ENCODE data around the gene PTPN4. TPM values are rescaled to one million over a fixed set of nuclear protein-coding genes. Genes with fewer than 3 reads are reported as not detected.

The PTPN4 gene
- total RNA-seq, 2 donors from 2014 or later = 12.2 to 21.1 TPM

DNA sequence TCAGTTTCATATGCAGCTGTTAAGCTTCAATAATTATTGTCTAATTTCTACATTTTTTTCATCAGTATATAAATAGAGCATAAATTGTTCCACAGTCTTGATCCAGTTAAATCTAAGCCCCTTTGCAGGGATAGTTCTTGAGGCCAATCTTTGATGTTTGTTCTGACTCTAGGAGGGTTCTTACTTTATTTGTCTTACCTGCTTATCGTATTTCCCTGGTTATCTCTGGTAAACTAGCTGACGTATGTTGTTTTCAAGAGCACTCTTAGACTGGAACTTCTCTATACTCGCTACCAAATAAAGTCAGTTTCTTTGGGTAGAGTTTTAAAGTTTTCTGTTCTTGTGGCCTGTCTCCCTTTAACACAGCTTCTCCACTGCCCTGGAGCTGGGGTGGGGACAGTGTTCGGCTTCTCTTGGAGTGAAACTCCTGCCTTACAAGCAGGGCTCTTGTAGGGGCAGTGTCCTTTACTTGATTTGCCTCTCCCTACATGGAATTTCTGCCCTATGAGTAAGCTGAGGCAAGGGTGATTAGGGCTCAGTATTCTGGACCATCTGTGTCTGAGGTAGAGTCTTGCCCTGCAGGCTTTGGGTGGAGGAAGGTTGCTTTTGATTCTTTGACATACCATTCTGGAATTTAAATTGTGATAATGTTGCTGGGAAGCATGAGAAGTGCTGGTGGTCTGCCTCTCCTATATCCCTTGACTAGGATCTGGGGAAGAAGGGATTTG, 90.3 kb downstream of the PTPN4 start:
- ATAC-seq (no peak), DNase-seq (no peak)
- peaks cover 0 to 14% (median 0%) of the 10 kb centered on the region in 3 donors for H3K9me3 ChIP-seq
- no peaks in the 10 kb centered on the region for H3K36me3 ChIP-seq (replicated peaks in 1 of 2; ENCODE audit: insufficient read depth in 1 of 2, low read depth in 2 of 2)
- no peak for TF ChIP-seq POLR2A (IDR thresholded peaks at IDR 0.05)
- TF ChIP-seq, protein P1, sequence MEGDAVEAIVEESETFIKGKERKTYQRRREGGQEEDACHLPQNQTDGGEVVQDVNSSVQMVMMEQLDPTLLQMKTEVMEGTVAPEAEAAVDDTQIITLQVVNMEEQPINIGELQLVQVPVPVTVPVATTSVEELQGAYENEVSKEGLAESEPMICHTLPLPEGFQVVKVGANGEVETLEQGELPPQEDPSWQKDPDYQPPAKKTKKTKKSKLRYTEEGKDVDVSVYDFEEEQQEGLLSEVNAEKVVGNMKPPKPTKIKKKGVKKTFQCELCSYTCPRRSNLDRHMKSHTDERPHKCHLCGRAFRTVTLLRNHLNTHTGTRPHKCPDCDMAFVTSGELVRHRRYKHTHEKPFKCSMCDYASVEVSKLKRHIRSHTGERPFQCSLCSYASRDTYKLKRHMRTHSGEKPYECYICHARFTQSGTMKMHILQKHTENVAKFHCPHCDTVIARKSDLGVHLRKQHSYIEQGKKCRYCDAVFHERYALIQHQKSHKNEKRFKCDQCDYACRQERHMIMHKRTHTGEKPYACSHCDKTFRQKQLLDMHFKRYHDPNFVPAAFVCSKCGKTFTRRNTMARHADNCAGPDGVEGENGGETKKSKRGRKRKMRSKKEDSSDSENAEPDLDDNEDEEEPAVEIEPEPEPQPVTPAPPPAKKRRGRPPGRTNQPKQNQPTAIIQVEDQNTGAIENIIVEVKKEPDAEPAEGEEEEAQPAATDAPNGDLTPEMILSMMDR (IDR thresholded peaks at IDR 0.05) = no peak
- H3K27me3 ChIP-seq = no peaks in the 10 kb centered on the region
- H3K4me3 ChIP-seq = no peak overlapping the region
- no peaks in the 10 kb centered on the region for H3K4me1 ChIP-seq
- no peak overlapping the region for H3K27ac ChIP-seq
- 51 to 64% methylated on average over 4 of the region's 4 CpGs for WGBS, 2 donors
- intact Hi-C loops (cut with DNase I) = no loop called here

GRCh38 chr2:119852214-119852613, 92.5 kb downstream of the PTPN4 start:
- 98 to 99% methylated on average over 6 of the region's 6 CpGs for WGBS, 2 donors
- Histone ChIP-seq H3K27ac (no peak overlapping the region), H3K27me3 (no peaks in the 10 kb centered on the region), H3K9me3 (peaks cover 0 to 14% (median 0%) of the 10 kb centered on the region in 3 donors), H3K4me3 (no peak overlapping the region), H3K4me1 (peaks cover 9% of the 10 kb centered on the region), H3K36me3 (replicated peaks in 1 of 2; ENCODE audit: insufficient read depth in 1 of 2, low read depth in 2 of 2) (no peaks in the 10 kb centered on the region)
- ATAC-seq = no peak
- no peak for TF ChIP-seq POLR2A (IDR thresholded peaks at IDR 0.05)
- TF ChIP-seq, protein P1 (IDR thresholded peaks at IDR 0.05) = no peak
- no peak for DNase-seq
- intact Hi-C loops (cut with DNase I) = no loop called here

DNA sequence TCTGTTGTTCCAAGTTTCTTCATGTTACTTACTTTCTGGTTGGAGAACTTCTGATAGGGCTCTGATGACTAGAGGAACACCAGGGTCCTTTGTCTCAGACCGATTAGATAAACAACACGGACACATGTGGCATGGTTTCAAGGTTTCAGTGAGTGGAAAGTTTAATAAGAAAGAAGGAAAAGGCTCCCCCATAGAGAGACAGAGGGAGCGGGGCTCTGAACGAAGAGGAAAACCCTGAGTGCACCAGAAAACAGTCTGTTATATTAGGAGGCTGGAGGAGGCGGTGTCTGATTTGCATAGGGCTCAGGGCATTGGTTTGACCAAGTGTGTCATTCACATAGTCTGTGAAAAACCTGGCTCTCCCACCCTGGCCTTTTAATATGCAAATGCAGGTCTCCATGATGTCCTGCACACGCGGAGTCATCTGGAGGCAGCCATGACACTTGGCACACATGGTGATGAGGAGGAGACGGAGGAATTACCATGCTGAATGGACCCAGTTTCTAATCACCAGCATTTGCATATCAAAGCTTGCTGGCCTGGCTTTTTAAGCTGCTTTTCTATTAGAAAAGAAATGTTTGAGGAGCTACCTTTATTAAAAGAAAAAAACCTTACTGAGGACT, 94.2 kb downstream of the PTPN4 start:
- ATAC-seq (no peak), DNase-seq (no peak)
- intact Hi-C loops (cut with DNase I) = no loop called here
- Histone ChIP-seq H3K36me3 (replicated peaks in 1 of 2; ENCODE audit: insufficient read depth in 1 of 2, low read depth in 2 of 2) (no peaks in the 10 kb centered on the region), H3K4me1 (peaks cover 9% of the 10 kb centered on the region), H3K27me3 (no peaks in the 10 kb centered on the region), H3K4me3 (no peak overlapping the region), H3K9me3 (peaks cover 0 to 14% (median 0%) of the 10 kb centered on the region in 3 donors), H3K27ac (no peak overlapping the region)
- WGBS, 2 donors = 68 to 83% methylated on average over 8 of the region's 8 CpGs
- no peak for TF ChIP-seq POLR2A (IDR thresholded peaks at IDR 0.05)
- TF ChIP-seq, protein P1 (IDR thresholded peaks at IDR 0.05) = no peak

GRCh38 chr2:119856469-119856901, 96.8 kb downstream of the PTPN4 start:
- intact Hi-C loops (cut with DNase I) = no loop called here
- WGBS, 2 donors = 36 to 45% methylated on average over 2 of the region's 2 CpGs
- TF ChIP-seq POLR2A (IDR thresholded peaks at IDR 0.05) = no peak
- TF ChIP-seq, protein P1 (IDR thresholded peaks at IDR 0.05) = no peak

More at GRCh38 chr2:119856469-119856901, 96.8 kb downstream of the PTPN4 start:
- no peaks in the 10 kb centered on the region for H3K27me3 ChIP-seq
- H3K4me3 ChIP-seq = no peak overlapping the region
- peaks cover 0 to 12% (median 0%) of the 10 kb centered on the region in 3 donors for H3K9me3 ChIP-seq
- ATAC-seq (no peak), DNase-seq (no peak)
- no peaks in the 10 kb centered on the region for H3K36me3 ChIP-seq (replicated peaks in 1 of 2; ENCODE audit: insufficient read depth in 1 of 2, low read depth in 2 of 2)
- peaks cover 15% of the 10 kb centered on the region for H3K4me1 ChIP-seq
- H3K27ac ChIP-seq = no peak overlapping the region

Data from body of pancreas (tissue), 4 donors.